OCI-LY7 (cell line): Measurements from ENCODE around the gene MAPK6. TPM values are rescaled to one million over a fixed set of nuclear protein-coding genes. Genes with fewer than 3 reads are reported as not detected.

ENCODE experiments used
- BruUV-seq: library from RNA; stranded (reverse); fragments of 400-500 nt; replicated peaks from 2 replicates; lab custom pipeline; 2021; lab: Mats Ljungman, UMichigan
- CTCF ChIA-PET: fragments of 300-600 bp; sonication (Branson Sonifier 250); formaldehyde crosslinking; loops from one replicate; lab custom pipeline; 2022; ENCODE audit warnings: antibody characterized with exemption; ENCODE audit not compliant: unreplicated experiment; lab: Charles Lee
- POLR2A ChIA-PET: fragments of 300-600 bp; sonication (Branson Sonifier 250); formaldehyde crosslinking; loops from one replicate; lab custom pipeline; 2022; ENCODE audit warnings: antibody characterized with exemption; lab: Charles Lee
- DNase-seq: peaks from one replicate; pipeline ENCODE4 v3.0.0-alpha.2; 2015; ENCODE audit warnings: low spot score
- H2AFZ ChIP-seq: fragments of 200-600 bp; sonication (generic), shearing (Covaris generic); 2 replicates; pipeline ENCODE4 v1.6.1; 2014; ENCODE audit warnings: mild to moderate bottlenecking, antibody characterized with exemption, low read length, moderate library complexity
- H3K27ac ChIP-seq: fragments of 200-600 bp; sonication (generic); 2 replicates; pipeline ENCODE4 v1.5.1; 2014; ENCODE audit warnings: mixed run types, low read depth, mild to moderate bottlenecking, moderate library complexity, low read length, inconsistent platforms; ENCODE audit not compliant: poor library complexity, severe bottlenecking
- H3K36me3 ChIP-seq: fragments of 200-600 bp; sonication (generic); 2 replicates; pipeline ENCODE4 v1.6.1; 2014; ENCODE audit warnings: mild to moderate bottlenecking, antibody characterized with exemption, low read length, moderate library complexity, mixed read lengths; ENCODE audit not compliant: insufficient read depth
- H3K4me1 ChIP-seq: fragments of 200-600 bp; sonication (generic); 2 replicates; pipeline ENCODE4 v1.5.1; 2014; ENCODE audit warnings: mild to moderate bottlenecking, low read length; ENCODE audit not compliant: insufficient read depth, poor library complexity, severe bottlenecking
- H3K4me2 ChIP-seq: fragments of 200-600 bp; sonication (generic); 2 replicates; pipeline ENCODE4 v1.6.1; 2014; ENCODE audit warnings: mild to moderate bottlenecking, low read length
- H3K4me3 ChIP-seq: fragments of 200-600 bp; sonication (generic); 2 replicates; pipeline ENCODE4 v1.5.1; 2014; ENCODE audit warnings: mild to moderate bottlenecking, low read depth, low read length; ENCODE audit not compliant: poor library complexity, severe bottlenecking
- H3K79me2 ChIP-seq: fragments of 200-600 bp; sonication (generic); 2 replicates; pipeline ENCODE4 v1.6.1; 2016; ENCODE audit warnings: low read depth, mild to moderate bottlenecking, low read length, moderate library complexity, mixed read lengths; ENCODE audit not compliant: insufficient read depth
- H3K9me2 ChIP-seq: fragments of 200-600 bp; sonication (generic); 2 replicates; pipeline ENCODE4 v1.6.1; 2016; ENCODE audit warnings: mild to moderate bottlenecking, low read length, mixed read lengths; ENCODE audit not compliant: insufficient read depth
- H3K9me3 ChIP-seq: fragments of 200-600 bp; sonication (generic); 2 replicates; pipeline ENCODE4 v1.6.1; 2014; ENCODE audit warnings: mild to moderate bottlenecking, mixed run types, low read length, mixed read lengths
- H4K20me1 ChIP-seq: fragments of 200-600 bp; sonication (generic); 2 replicates; pipeline ENCODE4 v1.6.1; 2014; ENCODE audit warnings: mild to moderate bottlenecking, antibody characterized with exemption, low read length, moderate library complexity, mixed read lengths; ENCODE audit not compliant: insufficient read depth
- EZH2phosphoT487 ChIP-seq: fragments of 200-600 bp; sonication (generic); IDR thresholded peaks from 2 replicates; pipeline ENCODE4 v1.6.1; 2018; ENCODE audit warnings: low read depth, borderline replicate concordance, mild to moderate bottlenecking, mixed run types, antibody characterized with exemption, low read length, moderate library complexity, mixed read lengths
- intact Hi-C: fragments of 100-400 bp; cut with micrococcal nuclease; formaldehyde crosslinking; loops from one replicate; pipeline ENCODE4 v1.10.0; 2022; ENCODE audit not compliant: unreplicated experiment
- total RNA-seq, 2 experiments: library from RNA; depleted of rRNA in 1 of 2; stranded (reverse); fragments of >200 nt in 1 of 2; shearing (Covaris generic) in 1 of 2; gene quantifications; 2 replicates each; pipeline ENCODE4 v1.2.3, GENCODE V29; 2014 to 2022
- TF ChIP-seq, protein P1 (sequence below): fragments of 200-600 bp; sonication (generic); conservative IDR thresholded peaks from 2 replicates; pipeline ENCODE4 v1.5.1; 2014; ENCODE audit warnings: mild to moderate bottlenecking, antibody characterized with exemption, low read length, moderate library complexity, mixed read lengths

MAPK6 gene
- total RNA-seq, 2 experiments from 2014 or later = 19.8 to 49.7 TPM

DNA sequence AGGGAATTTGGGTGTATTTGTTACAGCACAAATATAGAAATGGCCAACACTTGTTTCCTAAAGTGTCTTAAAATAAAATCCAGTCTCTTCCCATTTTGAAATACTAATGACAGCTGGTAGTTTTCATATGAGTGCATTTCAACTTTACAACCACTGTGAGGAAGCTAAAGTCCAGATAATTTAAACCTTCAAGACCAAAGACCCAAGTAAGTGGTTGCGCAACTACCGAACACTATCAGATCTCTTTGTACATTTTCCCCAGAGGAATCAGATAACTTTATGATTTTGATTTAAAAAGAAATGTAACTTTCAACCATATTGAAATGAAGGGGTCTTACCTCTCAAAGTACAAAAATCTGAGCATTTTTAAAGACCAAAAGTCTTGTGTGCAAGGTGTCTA is 79.3 kb downstream of the MAPK6 start:
- no TSS peak for BruUV-seq
- no peak overlapping the region for H3K4me2 ChIP-seq
- no peak for DNase-seq

DNA sequence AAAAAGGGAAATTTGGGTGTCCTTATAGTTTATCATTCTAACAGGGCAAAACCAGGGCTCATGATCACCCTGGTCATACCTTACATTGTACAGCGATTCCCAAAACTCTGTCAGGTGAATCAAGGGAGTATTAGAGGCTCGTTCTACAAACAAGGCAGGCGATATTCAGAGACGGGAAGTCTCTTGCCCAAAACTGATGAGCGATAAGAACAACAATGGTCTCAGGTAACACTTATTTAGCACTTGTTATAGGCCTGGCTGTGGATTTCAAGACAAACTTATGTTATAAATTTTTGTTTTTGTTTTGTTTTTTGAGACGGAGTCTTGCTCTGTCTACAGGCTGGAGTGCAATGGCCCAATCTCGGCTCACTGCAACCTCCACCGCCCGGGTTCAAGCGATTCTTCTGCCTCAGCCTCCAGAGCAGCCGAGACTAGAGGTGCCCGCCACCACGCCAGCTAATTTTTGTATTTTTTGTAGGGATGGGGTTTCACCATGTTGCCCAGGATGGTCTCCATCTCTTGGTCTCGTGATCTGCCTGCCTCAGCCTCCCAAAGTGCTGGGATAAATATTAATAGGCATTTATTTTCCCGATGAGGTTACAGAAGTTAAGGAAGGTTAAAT is 80.7 kb downstream of the MAPK6 start:
- intact Hi-C loops = no loop called here
- Histone ChIP-seq H3K79me2 (no peaks in the 10 kb centered on the region), H4K20me1 (no peaks in the 10 kb centered on the region), H2AFZ (no peak overlapping the region), H3K27ac (no peak overlapping the region), H3K4me1 (peaks cover 35% of the 10 kb centered on the region), H3K9me2 (no peaks in the 10 kb centered on the region), H3K4me2 (no peak overlapping the region), H3K9me3 (no peaks in the 10 kb centered on the region), H3K4me3 (no peak overlapping the region), H3K36me3 (no peaks in the 10 kb centered on the region)
- DNase-seq = no peak
- no TSS peak for BruUV-seq
- no peak for TF ChIP-seq EZH2phosphoT487
- CTCF ChIA-PET = no interaction called here
- POLR2A ChIA-PET = no interaction called here

More for the DNA sequence above, 79.3 kb downstream of the MAPK6 start:
- H4K20me1 ChIP-seq = no peaks in the 10 kb centered on the region
- peaks cover 20% of the 10 kb centered on the region for H3K4me1 ChIP-seq
- TF ChIP-seq EZH2phosphoT487 = no peak
- TF ChIP-seq, protein P1, sequence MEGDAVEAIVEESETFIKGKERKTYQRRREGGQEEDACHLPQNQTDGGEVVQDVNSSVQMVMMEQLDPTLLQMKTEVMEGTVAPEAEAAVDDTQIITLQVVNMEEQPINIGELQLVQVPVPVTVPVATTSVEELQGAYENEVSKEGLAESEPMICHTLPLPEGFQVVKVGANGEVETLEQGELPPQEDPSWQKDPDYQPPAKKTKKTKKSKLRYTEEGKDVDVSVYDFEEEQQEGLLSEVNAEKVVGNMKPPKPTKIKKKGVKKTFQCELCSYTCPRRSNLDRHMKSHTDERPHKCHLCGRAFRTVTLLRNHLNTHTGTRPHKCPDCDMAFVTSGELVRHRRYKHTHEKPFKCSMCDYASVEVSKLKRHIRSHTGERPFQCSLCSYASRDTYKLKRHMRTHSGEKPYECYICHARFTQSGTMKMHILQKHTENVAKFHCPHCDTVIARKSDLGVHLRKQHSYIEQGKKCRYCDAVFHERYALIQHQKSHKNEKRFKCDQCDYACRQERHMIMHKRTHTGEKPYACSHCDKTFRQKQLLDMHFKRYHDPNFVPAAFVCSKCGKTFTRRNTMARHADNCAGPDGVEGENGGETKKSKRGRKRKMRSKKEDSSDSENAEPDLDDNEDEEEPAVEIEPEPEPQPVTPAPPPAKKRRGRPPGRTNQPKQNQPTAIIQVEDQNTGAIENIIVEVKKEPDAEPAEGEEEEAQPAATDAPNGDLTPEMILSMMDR = no peak
- H3K9me3 ChIP-seq = no peaks in the 10 kb centered on the region
- POLR2A ChIA-PET = interaction anchor here (0.7 kb wide), 1 partner anchor 97 kb away, joined by 3 read pairs; no protein-coding TSS in a partner anchor
- CTCF ChIA-PET = no interaction called here
- H3K79me2 ChIP-seq = no peaks in the 10 kb centered on the region
- intact Hi-C loops = no loop called here
- H2AFZ ChIP-seq = no peak overlapping the region
- no peak overlapping the region for H3K4me3 ChIP-seq
- no peaks in the 10 kb centered on the region for H3K9me2 ChIP-seq
- H3K36me3 ChIP-seq = no peaks in the 10 kb centered on the region
- H3K27ac ChIP-seq = no peak overlapping the region

DNA sequence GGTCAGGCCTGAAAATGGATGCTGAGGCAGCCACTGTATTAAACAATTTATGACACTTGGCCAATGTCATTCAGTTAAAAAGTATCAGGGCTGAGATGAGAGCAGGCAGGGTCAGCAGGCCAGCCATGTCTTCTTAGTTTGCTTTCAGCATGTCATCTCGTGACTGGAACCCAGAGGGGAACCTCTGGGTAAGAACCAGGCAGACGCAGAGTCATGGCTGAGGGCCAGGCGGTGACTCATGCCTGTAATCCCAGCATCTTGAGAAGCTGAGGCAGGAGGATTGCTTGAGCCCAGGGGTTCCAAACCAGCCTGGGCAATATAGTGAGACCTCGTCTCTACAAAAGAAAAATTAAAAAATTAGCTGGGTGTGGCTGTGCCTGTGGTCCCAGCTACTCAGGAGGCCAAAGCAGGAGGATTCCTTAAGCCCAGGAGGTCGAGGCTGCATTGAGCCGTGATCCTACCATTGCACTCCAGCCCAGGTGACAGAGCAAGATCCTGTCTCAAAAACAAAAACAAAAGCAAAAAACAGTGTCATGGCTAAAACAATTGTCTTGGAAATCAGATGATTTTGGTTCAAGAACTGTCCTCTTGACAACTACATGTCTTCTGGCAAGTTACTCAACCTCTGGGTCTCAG is 81.9 kb downstream of the MAPK6 start:
- intact Hi-C loops = no loop called here
- Histone ChIP-seq H3K4me3 (no peak overlapping the region), H3K36me3 (no peaks in the 10 kb centered on the region), H3K9me3 (no peaks in the 10 kb centered on the region), H2AFZ (no peak overlapping the region), H3K4me1 (peaks cover 35% of the 10 kb centered on the region), H3K79me2 (no peaks in the 10 kb centered on the region), H3K4me2 (no peak overlapping the region), H4K20me1 (no peaks in the 10 kb centered on the region), H3K9me2 (no peaks in the 10 kb centered on the region), H3K27ac (no peak overlapping the region)
- TF ChIP-seq, protein P1 = no peak
- no peak for TF ChIP-seq EZH2phosphoT487
- BruUV-seq = no TSS peak
- DNase-seq = no peak
- POLR2A ChIA-PET = no interaction called here
- CTCF ChIA-PET = no interaction called here
